GM19328 (cell line): ENCODE results near the gene TMEM132C.

ENCODE experiments used
- ATAC-seq: cut with Tn5 transposase; IDR thresholded peaks from one replicate; pipeline ENCODE4 v1.9.1; 2021; ENCODE audit warnings: mild to moderate bottlenecking, moderate library complexity; ENCODE audit not compliant: unreplicated experiment

Gene TMEM132C

GRCh38 chr12:128745772-128746689, 479.1 kb downstream of the TMEM132C start:
- ATAC-seq = no peak

- no peak for ATAC-seq
Measured at GRCh38 chr12:128747441-128747840, 480.5 kb downstream of the TMEM132C start.

GRCh38 chr12:128752386-128752785, 485.4 kb downstream of the TMEM132C start:
- ATAC-seq = no peak

- no peak for ATAC-seq
Measured at GRCh38 chr12:128753438-128753837, 486.5 kb downstream of the TMEM132C start.

GRCh38 chr12:128754275-128754674, 487.3 kb downstream of the TMEM132C start:
- ATAC-seq = no peak

GRCh38 chr12:128755566-128755965, 488.6 kb downstream of the TMEM132C start:
- no peak for ATAC-seq
